ENCODE results near the gene POU2F1.

The POU2F1 gene

DNA sequence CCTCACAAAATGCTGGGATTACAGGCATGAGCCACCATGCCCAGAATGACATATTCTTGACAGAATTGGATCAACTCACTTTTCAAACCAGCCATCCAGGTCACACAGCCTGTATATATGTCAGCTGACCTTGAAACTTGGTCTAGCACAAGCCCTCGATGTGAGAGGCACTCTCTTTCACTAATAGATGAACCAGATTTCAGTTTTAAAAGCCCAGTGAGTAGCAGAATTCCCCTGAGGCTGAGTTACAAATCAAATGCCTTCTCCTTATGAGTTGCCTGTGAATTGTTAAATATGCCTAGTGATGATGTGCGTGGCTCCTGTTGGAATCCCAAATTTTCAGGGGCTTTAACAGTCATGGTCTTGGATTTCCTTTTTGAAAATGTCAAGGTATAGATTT lies 208.9 kb downstream of the POU2F1 start:
- DNase-seq: no peak

DNA sequence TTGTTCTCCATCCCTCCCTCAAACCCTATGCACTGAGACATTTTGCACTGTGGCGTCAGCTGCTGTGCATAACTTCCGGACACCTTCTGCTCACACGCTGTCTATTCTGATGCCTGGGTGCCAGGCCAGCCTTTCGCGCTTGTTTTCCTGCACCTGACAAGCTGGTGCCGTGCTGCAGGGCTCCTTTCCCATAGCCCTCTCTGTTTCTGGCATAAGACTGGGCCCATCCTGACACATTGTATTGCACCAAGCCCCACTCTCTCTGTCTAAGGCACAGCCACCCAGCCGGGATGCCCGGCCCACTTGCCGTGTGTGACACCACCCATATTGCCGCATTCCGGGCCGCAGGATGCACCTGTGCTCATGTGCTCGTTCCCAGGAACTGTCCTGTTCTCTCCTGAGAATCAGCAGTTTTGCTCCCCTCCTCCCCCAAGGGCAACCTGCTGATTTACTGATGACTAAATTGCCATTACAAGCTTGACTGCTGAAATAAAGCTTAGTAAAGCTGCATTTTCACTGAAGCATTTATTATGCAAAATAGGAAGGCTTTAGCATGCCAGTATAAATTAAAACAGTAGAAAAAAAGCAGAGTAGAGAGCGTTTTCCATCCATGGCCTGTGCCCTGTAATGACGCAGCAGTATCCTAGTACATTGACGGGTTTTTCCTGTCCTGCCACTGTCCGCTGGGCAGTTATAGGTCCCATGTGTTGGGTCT lies 209.6 kb downstream of the POU2F1 start:
- DNase-seq: no peak

DNA sequence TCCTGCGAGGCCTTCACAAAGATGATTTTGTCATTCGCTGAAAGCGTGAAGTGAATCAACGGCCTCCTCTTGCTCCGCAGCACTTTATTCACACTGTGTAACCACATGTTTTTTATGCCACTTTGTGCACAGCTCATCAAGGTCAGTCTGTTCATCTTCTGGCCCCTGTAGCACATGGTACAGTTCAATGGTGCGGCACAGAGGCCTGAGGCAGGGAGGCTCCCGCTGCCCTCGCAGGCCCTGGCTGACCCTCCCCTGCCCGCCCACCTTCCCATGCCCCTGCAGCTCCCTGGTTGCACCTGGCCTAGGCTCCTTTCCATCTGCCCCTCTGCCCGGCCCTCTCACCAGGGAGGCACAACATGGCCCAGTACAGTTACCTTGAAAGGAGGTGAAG lies 210.2 kb downstream of the POU2F1 start:
- no peak for DNase-seq

DNA sequence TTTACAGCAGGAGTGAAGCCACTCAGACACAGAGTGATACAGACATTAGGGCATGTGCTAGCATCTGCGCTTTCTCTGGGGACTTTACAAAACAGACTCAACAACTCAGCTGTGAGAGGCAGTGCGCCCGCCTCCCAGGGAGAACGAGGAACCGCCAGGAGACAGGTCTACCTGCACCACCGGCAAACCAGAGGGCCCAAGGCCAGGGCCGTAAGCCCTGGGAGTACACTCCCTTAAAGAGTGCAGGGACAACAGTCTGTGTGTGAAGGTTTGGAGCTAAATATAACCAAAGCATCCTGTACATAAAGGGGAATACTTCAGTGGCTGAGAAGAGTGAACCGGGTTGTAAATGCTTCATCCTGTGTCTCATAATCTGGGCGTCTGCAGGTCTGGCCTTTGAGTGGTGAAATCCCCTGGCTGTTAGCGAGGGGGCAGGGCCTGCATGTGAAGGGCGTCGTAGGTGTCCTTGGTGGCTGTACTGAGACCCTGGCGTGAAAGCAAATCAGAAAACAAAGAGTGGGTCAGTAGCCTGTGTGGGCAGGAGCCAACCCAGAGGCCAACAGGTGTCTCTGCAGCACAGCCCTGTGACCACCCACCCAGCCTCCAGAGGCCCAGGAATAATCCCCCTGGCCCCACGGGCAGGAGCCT lies 210.7 kb downstream of the POU2F1 start:
- no peak for DNase-seq

DNA sequence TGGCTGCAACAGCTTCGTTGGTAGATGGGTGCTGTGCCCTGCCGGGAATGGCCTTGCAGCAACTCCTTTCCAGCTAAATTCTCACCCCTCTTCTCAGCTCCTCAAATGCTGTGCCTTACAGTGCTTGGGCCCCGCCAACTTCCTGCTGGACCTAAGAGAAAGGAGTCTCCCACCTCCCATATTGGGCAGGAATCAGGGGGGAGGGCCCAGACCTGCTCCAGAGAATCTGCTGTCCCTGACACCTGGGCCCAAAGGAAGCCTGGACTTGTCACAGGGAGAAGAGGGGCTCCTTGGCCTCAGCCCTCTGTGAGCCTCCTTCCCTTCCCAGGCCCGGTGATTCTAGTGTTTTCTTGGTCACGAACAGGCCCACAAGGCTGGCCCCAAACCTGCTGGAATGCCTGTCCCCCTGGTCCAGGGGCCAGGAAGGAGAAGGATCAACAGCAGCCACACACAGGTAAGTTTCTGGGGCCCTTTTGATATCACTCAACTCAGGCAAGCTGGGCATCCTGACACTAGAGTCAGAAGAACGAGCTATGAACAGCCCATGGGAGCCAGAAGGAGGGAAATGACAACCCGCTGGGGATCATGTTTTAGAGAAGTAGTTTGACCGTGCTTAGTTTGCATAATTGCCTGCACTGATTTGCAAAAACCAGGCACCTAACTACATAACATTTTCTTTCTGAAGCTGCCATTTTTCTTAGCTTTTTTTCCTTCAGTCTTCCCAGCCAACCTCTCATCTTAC lies 211.4 kb downstream of the POU2F1 start:
- no peak for DNase-seq

DNA sequence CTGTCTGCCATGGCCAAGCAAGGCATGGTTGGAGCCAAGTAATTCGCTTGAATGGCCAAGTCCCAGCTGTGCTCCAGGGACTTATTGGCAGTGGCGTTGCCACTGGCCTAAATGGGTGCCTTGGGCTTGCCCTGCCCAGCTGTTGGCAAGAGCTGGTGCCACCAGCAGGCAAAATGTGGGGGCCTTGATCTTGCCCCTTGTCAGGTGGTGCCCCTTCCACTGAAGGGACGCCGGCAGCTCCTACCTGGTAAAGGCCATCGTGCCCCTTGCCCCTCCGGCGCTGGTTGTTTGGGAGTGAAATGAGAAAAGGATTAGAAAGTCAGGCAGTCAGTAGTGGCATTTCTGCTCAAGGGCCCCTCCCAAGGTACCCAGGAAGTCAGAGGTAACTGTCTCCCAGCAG lies 212.1 kb downstream of the POU2F1 start:
- no peak for DNase-seq

DNA sequence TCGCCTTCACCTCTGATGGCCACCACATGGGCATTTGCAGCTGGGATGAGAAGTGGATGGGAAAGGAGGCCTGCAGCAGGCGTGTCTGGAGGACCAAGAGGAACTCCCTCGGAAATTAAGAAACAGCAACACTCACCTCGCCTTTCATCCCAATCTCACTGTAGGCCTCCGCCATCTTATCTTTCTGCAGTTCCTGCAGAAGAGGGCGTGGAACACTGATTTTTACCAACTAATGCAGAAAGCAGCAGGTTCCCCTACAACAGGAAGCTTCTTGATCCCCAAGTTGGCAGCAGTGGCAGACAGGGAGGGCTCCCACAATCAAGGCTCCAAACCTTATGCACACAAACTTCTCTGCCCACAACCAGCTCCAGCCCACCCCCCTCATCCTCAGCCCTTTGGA lies 213.2 kb downstream of the POU2F1 start:
- no peak for DNase-seq

DNA sequence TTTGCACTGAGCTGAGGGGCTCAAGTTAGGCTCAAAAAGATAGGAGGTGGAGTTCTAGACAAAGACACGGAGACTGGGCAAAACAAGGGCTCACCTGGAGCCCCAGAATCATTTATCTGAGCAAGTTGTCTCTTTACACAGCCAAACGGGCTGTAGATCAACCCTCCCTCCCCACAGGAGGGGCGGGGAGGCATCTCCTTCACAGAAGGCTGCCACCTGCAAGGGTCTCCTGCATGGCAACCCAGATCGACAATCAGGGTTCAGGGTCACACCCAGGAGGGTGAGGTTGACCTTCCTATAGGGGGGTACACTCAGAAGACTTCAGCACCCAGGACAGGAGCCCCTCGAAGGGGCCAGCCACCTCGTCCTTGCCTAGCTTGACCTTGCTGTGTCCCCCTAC lies 213.6 kb downstream of the POU2F1 start:
- no peak for DNase-seq

DNA sequence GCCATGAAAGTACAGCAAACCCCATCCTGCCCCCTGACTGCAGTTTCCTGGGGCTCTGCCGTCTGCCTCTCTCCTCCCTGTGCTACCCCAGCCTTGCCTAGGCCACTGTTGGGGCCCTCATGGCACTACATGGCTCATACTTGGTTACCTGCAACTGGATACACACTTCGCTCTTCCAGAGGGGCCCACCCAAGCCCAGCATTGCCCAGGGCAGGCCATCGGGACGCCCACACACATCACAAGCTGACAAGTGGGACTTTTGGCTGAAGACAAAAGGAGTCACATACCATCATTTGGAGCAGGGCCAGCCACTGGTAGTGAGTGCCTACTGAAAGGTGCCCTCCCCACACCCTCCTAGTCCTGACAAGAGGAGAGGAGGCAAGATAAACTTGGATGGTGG lies 214.8 kb downstream of the POU2F1 start:
- no peak for DNase-seq

DNA sequence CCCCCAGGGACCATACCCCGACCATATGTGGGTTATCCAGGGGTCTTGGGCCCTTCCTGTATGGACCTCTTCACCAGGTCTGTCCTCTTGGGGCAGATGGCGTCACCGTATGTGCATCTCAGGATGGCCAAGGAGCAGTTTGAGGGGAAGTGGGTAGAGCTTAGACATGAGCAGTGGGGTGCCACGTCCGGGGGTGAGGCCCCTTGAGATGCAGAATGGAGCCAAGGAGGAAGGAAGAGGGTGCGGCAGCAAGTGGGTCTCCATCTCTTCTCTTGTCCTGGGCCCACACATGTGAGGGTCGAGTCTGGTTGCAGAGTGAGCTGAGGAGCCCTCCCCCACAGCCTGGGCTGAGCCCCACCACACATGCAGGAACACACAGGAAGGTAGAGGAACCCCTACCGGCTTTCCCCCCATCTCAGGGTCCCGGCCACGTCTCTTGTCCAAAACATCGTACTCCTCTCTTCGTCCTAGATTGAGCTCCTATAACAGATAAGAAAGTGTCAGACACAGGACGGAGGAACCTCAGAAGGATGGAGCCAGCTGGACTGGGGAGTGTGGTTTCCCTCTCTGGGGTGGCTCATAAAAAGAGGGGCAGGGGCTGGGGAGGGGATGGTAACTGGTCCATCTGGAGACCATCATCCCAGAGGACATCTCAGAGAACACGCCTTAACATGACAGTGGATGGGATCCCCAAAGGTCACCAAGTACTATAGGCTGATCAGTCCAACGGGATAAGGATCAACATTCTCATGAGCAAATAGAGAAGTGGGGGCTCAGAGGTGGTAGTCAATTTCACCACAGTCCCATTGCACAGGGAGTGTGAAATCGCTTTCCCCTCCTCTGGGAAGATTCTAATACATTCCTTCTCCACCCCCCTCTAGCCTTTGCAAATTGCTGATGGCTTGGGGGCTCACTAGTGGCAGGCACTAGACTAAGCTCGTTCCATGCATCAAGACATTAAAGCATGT lies 217.8 kb downstream of the POU2F1 start:
- no peak for DNase-seq

DNA sequence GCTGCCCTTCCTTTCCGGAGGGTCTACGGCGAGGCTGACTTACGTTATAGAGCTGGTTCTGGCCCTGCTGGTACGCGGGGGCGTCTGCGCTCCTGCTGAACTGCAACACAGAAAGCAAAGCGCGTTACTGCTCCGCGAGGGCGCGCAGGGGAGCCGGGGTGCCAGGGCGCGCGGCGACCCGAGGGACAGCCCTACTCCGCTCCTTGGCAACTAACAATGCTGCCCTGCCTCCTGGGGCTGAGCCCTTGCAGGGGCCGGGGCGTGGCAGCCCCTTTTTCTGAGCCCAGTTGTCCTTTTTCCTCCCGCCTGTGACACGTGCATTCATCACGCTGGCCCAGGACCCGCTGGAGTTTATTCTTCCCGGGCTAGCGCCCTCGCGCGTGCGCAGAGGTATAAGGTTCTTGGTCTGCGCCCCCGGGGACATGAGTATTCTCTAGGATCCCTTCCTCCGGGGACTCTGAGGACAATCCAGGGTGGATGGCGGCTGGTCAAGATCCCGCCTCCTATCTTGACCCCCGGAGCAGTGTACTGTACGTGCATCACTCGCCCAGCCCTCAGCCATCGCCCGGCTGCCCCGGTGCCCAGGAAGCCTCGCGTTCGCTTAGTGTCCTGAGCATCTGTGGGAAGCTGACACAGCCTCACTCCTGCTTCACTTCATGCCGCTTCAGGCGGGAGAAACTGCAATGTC lies 218.8 kb downstream of the POU2F1 start:
- peak; percentile 47 for DNase-seq

DNA sequence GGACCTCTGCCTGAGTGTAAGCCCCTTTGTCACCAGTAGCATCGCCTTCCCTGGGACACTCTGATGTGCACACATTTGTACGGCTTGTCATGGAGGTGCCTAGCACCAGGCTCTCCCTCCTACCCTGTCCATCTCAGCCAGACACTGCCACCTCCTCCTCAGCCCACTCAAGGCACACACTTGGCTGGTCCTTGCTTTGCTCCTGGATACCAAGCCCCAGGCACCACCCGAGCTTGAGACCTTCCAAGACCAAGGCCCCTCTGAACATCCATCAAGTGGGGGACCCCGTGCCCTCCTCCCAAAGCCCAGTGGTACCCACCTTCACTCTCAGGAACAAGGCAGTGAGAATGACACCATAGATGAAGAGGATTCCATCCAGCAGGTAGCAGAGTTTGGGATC lies 219.7 kb downstream of the POU2F1 start:
- no peak for DNase-seq

DNA sequence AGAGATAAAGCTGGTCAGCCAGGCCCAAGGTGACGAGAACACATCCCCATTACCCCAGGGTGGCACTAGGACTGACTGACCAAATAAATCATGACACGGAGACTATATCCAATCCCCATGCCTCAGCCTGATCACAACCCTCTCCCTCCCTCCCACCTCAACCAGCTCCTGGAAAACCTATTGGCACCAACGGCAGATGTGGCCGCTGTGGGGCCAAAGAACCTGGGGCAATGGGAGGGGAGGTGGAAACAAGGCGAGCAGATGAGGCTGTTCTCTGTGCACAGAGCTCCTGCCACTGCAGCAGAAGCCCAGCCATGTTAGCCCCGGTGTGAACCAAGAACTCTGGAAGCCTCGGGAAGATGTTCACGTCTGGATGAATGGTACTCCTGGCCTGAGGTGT lies 220.1 kb downstream of the POU2F1 start:
- no peak for DNase-seq

DNA sequence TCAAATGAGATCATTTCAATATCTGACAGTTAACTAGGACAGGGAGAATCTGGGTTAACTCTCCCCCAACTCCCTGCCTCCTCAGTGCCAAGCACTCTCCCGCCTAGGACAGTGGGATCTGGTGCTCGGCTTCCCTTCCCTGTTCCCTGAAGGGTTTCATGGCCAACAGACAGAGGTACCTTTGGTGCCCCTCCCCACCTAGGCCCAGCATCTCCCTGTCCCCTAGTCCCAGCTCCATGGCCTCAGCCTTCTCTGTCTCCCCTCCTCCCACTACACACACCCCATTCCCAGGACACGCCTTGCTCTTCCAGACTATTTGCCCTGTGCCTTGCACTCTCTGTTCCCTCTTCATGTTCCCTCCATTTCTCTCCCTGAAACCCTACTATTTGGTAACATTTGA lies 220.5 kb downstream of the POU2F1 start:
- DNase-seq: no peak

DNA sequence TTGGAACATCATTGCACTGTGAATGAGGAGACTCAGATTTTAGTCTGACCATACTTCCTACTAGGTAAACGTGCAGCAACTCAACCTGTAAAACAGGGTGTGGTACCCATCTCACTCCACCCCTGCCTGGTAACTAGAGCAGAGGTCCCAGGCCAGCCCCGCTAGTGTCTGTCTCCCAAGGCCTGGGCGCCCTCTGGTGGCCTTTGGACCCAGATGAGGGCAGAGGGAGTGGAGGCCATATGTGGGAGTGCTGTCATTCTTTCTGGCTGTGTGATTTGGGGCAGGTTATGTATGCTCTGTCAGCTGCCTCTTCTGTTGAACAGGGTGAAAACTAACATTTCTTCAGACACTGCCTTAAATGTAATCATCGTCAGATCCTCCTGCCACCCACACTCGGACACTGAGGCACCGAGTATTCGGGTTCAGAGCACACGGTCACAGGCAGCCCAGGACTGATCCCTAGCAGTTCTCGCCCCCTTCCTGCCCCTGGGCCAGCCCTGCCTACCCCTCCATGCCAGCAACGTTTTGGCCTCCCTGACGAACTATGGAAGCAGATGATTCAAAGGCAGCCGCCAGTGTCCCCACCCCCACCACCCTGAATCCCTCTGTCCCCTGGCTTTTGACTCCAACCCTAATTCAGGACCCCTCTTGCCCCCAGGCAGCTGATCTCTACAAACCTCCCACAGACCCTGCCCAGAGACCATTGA lies 221.6 kb downstream of the POU2F1 start:
- peak; percentile 79 for DNase-seq

DNA sequence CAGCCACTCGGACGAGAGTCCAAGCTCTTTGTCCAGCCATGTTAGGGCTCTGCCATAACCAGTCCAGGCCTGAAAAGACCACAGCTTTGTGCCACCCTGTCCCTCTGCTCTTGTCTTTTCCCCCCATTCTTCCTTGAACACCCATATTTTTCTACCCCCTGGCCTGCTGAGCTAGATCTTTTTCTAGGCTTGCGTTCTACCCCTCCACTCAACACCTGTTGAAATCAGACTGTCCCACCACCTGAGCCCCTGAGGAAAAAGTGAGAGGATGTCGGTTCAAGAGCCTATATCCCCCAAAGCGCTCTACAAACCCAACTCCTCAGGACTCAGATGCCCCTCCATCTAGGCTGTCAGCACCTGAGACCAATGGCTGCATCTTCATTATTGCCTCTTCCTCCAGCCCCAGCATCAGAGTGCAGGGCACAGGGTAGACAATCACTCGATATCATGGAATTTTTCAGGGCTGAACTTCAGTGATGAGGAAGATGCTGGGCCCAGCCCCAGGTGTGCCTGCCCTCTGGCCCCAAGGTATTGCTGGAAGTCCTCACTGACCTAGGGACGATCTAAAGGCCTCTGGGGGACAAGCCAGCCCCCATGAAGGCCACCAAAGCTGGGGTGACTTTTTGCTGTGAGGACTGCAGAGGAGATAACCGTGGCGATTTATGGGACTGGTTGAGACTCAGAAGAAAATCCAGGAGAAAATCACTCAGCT lies 222.3 kb downstream of the POU2F1 start:
- DNase-seq: no peak

DNA sequence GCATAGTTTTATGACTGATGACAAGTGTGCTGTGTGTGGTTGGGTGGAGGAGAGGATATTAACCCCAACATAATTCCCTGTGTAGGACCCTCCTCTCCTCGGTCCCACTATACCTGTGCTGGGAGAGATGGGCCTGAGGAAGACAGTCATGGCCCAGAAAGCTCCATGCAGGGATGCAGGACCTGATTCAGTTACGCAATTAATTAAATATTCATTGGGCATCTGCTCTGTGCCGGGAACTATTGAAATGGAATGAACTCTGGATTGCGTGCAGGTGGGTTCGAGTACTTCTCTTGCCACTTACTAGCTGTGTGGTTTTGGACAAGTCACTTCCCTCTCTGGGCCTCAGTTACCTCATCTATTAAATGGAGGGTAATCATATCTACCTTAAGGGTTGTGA lies 223.1 kb downstream of the POU2F1 start:
- no peak for DNase-seq

DNA sequence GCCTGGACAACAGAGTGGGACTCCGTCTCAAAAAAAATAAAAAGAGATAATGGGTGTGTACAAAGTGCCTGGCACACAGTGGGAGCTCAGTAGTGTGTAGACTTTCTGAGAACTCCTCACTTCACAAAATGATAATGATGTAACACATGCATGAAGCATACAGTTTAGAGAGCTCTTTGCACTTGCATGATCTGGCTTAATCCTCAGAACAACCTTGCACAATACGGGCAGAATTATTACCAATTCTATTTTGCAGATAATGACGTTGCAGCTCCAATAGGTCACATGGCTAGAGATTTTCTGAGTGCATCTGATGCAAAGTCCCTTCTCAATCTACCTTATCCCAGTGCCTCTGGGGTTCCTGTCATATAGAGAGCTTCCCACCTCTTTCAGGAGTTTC lies 226.3 kb downstream of the POU2F1 start:
- no peak for DNase-seq

DNA sequence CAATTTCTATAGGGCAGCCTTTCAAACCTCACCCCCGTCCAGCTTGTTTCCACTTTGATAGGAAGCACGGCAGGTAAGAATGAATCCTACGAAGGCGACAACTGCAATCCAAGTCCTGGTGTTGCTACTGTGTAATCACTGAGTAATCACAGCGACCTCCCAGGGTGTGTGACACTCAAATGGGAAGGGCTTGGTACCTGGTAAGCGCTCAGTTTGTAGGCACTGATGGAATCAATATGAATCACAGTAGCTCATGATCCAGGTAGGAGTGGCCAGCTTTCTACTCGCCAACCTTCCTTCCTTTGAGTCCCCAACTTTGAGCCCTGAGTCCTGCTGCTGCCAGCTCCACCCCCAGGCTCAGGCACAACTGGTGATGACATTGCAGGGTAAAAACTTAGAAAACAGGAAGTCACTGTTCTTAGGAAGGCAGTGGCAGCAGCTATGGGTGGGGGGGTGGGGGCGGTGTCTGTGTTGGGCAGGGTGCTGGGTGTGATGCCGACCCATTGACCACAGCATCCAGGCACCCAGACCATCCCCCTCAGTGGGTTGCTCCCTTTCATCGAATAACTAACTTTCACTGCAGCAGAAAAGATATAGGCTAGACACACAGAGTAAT lies 226.9 kb downstream of the POU2F1 start:
- DNase-seq: no peak

DNA sequence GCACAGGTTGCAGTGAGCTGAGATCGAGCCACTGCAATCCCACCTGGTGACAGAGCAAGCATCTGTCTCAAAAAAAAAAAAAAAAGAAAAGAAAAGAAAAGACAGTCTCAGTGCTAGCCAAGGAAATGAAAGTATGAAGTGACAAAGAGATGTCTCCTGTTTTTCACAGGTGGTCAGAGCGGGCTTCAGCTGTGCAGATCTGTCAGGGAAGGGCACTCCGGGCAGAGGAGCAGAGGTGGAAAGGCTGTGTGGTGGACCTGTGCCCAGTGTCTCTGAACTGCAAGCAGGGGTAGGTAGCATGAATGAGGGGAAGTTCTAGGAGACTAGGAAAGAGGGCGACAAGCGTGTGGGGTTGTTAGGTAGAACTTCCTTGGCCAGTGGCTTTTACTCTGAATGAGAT lies 230.2 kb downstream of the POU2F1 start:
- no peak for DNase-seq

DNA sequence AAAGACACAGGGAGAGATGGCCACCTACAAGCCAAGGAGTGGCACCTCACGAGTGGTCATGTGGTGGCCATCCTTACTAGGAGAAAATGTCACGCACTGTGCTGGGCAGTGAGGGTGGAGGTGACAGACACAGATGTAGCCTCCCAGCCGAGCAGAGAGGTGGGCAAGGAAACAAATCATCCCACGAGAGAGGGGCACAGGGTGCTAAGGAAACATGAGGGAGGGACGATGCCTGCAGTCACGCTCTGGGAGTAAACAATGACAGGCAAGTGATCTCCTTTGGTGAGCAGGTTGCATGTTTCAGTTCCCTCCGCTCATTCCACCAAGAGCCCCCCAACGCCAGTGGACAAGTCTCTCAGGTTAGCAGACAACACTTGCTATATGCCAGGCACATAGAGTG lies 231.8 kb downstream of the POU2F1 start:
- DNase-seq: no peak
